Stimulated activated CD4-positive, alpha-beta T cell treated with anti-CD3 and anti-CD28 coated beads, Interleukin-2, amount 100 ng/mL, for 48 hours (primary cell): ENCODE measurements around the gene HECA.
"Not testable (repeated sequence)": the region's sequence is repeated elsewhere in the genome, so short reads cannot be mapped to it uniquely, and the experiment has no call there.

Experiments
- DNase-seq, 2 donors: peaks; one replicate each; pipeline ENCODE4 v3.0.0-alpha.2; 2020

HECA gene

DNA sequence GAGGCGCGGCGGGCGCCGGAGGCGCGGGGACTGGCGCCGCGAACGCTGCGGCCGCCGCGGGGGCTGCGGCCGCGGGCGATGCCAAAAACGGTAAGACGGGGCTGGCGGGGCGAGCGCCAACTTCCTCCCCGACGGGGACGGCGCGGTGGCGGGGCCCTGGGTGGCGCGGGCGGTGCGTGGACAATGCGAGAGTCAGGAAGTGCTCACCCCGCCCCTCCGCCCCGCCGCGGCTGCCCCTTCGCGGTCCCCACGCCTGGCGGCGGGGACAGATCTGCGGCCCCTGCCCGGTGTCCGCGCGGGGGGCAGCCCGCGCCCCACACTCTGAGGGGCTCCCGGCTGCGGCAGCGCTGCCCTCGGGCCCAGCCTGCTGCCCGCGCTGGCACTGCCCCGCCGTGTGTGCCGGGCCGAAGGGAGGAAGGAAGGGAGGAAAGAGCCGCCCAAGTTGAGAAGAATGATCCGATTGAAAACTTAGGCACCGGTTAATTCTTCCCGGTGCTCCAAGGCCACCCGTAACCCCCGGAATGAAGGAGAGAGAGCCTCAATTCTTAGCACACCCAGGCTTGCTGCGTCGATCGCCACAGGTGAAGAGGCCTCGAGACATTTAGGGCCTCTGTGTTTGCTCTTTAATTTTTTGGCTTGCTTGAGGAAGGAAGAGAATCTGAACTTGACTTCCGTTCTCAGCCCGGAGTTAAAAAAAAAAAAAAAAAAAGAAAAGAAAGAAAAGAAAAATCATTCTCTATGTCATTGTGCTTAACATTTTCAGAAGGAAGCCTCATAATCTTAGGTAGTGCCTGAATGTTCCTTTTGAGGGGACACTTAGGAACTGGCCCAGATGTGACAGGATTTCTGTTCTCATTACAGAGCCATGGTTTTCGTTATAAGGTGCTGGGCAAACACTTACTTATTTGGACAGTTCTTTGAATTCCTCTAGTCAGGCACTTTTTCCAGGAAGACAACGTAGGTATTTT, 982 bp downstream of the HECA start:
- peak in 1 of 2 donors; percentile 46 for DNase-seq

DNA sequence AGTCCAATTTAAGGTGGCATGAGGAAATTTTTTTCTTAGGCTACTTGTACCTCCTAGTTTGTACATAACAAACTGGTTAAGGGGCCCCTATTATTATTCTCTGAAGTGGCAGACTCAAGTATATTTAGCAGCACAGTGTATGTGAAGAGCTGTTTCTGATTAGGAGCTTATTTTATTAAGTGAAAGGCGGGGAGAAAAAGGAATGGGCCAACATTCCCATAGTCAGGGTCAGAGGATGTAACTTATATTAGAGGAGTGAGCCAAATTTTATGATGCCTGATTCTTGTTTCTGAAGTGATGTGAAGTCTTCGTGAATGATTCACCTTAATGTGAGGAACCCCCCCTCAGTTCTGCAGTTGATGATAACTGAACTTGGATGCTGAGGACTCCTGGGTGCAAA, 2.8 kb downstream of the HECA start:
- DNase-seq: no peak

DNA sequence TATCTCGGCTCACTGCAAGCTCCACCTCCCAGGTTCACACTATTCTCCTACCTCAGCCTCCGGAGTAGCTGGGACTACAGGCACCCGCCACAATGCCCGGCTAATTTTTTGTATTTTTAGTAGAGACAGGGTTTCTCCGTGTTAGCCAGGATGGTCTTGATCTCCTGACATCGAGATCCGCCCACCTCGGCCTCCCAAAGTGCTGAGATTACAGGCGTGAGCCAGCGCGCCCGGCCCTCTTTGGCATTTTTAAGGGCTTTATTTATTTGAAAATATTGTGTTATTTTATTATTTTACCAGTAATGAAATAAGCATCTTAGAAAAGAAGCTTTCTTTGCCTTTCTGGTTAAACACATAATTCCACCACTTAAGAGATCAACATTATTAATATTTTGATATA, 6.0 kb downstream of the HECA start:
- DNase-seq: not testable (repeated sequence)

DNA sequence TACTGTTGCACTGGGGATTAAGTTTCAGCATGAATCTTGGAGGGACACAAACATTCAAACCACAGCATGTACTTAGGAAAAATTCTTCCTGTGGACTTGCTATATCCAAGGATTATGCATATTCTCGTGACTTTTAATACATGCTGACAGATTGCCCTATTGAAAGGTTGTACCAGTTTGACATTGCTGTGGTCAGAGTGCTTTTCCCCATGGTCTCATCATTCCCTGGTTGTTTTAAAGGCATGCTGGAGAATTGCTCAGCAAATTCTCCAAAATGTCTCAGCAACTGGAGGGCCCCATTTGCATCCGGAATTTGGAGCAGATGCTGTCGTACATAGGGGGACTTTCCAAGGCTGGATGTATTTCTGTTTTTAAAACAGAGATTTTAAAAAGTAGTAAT, 7.4 kb downstream of the HECA start:
- DNase-seq: no peak

DNA sequence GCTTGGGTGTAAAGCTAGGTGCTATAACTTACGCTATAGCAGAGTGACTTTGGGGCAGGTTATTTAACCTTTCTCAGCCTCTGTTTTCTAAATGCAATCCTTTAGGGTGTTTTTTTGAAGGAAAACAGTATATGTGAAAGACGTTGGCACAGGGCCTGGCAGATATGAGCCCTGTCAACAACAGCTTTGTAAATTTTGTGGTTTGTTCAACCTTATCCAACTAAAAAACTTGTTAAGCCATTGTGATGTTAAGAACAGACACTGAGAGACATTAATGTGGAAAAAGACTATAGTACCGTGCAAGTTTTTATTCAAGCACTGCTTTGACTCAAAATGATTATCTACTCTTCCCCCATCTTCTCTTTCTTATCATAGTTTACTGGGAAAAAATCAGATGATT, 8.2 kb downstream of the HECA start:
- no peak for DNase-seq

DNA sequence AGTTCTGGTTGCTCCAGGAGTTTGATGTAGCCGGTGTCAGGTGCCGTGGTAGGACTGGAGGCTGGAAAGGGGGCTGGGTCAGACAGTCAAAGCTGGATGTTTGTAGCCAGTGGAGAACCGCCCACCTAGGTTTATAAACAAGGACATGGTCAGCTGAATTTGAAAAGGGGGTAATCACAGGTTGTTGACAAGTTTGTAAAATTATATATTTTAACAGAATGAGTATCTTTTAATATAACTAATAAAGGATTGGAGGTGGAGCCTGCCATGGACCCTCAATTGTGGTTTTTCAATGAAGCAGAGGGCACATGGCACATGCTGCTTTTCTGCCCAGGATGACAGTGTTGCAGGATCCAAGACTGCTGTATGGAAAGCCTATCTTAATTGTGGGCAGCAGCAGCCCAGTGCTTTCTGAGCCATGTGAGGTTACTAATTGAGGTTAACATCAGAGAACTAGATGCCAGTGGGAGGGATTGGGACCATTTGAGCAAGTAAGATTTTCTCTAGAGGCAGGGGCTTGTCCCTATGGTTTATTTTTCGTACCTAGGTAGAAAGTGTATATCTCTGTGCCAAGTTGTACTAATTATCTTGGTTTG, 9.7 kb downstream of the HECA start:
- DNase-seq: no peak

DNA sequence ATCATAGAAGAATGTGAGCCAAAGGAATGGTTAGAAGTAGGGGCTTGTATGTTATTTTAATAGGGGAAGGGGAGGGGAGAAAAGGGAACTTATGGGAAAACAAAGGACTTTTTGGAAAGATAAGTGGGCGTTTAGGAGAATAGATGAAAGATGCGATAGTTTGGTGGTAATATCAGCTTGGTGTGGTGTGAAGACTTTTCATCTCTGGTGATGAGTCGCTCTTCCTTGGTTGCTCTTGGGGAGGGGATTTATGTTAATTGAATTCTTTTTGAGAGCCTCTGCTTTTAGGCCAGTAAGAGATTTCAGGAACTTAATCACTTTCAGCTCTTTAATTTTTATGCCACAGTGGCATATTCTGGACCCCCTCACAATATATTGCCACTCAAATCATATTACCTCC, 10.8 kb downstream of the HECA start:
- no peak for DNase-seq

DNA sequence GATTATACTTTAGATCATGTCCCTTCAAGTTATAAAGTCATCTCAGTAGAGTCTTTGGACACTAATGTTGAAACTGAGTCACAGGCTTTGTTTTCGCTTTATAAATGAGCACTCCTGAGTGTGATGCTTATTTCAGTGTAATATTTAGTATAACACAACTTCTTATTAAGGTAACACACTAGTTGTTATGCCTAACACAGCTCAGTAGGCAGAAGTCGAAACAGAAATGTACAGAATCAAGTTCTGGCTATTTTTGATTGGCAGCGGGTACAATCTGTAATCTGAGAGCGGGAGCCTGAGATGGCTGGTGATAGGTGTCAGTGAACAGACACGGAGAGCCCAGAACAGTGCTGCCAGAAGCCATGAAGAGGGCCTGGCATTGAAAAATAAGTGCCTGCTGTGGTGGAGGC, 11.4 kb downstream of the HECA start:
- no peak for DNase-seq

DNA sequence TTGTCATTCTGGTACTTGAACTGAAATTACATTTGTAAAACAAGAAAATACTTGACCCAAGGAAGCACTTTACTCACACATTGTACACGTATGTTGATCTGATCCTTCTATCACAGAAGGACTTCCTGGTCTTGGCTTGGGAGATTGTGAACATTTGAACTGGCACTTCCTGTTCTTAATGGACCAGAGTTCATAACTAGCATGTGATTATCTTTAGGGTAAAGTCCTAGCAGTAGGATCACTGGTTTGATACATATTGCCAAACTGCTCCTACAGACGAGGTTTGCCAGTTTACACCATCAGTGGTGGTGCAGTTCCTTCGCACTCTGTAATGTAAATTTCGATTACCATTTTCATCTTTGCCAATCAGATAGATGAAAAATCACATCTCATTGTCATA, 12.7 kb downstream of the HECA start:
- no peak for DNase-seq

DNA sequence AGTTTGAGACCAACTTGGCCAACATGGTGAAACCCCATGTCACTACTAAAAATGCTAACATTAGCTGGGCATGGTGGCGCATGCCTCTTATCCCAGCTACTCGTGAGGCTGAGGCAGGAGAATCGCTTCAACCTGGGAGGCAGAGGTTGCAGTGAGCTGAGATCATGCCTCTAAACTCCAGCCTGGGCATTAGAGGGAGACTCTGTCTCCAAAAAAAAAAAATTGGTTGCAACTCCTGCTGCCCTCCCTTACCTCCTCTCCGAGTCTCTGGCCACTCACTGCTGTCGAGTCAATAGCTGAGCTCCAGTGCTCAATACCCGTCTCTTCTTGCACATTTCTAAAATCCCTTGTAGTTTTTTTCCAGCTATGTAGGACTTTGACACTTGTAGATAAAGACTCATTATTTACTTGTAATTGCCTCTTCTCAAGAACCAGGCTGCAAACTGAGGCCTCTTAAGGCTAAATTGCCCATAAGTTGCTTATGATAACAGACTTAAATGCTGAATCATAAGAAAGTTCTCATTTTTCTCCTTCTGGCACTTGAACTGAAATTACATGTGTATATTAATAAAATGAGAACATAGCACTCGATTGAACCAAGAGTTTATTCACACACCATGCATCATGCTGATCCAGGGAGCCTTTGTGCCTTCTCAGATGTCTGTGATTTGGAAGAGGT, 13.8 kb downstream of the HECA start:
- DNase-seq: no peak

DNA sequence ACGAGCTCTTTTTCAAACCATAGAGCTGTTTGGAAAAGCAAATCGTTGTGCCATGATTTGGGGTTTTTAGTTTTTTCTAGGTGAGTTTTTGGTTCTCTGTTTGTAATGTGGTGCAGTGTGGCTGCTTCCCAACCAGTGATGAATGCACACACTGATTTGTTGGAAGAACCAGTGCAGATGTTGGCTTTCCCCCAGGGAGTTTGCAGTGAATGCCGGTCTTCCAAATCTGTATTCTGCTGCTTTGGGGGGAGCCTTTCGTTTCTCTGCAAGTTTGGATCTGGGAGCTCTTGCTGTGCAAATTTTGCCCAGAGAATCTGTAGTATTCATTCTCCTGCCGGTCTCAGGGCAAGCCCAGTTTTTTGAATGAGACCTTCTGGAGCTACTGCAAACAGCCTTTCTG, 14.5 kb downstream of the HECA start:
- DNase-seq: no peak

DNA sequence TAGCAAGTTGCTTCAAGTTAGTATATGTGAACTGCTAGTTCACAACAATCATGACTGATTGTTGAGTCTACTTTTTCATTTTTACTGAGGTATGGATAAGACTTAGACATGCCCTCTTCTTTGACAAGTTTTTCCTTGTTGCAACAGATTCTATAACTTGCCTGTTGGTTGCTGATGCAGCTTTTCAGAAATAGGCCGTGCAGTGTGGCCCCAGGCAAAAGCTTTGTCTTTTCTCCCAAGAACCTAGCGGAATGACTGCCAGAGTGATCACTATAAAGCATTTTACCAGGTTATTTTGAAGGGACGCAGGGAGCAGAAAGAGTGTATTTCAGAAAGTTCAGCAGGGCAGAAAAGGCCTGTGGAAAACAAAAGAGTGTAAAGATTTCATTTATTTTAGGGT, 16.0 kb downstream of the HECA start:
- DNase-seq: no peak

DNA sequence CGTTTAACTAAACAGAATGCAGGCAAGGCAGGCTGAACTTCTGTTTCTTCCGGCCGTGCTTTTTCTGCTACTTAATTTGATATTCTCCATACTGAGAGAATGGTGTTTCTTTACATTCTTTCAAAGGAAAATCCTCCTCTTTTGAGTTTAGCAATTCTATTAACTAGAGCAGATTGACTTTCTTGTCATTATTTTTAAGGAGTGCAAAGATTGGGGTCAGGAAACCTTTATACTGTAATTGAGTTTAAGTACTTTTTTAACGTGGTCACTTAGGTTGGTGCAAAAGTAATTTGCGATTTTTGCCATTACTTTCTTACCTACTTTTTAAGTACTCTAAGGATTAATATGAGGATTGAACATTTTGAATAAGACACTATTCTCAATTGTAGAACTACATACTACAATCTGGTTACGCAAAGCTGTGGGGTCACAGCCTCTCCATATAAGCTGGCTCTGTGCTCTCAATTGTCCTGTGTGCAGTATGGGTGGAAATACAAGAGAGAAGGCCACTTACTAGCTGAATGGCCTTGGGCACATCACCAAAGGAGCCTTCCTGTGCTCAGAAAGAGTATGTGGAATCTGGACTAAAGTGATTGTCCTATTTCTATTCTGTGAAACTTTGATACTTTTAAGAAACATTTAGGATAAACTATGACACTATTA, 16.7 kb downstream of the HECA start:
- DNase-seq: no peak

DNA sequence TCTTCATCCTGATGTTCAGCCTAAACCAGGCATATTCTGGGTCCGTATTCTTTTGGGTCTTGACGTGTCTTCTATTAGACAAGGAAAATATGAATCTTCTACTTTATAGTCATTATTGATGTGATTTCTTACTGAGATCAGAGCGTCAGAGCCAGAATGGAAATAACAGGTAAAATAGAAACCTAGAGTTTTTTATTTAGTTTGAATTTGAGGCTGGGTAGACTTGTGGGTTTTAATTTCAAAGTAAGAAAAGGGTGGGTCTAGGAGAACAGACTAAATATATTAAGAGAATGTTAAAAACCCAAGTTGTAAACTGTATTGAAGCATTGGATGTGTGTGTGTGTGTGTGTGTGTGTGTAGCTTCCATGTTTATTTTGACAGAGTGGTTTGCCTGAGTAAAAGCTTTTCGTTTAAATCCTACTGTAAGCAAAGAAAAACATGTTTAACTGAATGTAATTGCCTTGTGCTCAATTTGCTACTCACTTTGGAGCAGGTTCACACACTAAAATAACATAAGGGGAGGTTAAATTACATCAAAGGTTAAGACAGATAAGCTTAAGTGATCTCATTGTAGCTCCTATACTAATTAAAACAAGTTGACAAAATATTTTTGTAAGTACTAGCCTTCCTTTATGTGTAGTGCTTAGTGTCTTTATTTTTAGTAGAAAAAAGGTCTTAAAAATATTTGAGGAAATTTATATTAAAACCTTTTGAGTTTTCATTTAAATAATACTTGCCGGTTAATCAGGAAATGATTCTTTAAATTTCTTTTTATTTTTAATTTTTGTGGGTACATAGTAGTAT, 17.4 kb downstream of the HECA start:
- DNase-seq: no peak

DNA sequence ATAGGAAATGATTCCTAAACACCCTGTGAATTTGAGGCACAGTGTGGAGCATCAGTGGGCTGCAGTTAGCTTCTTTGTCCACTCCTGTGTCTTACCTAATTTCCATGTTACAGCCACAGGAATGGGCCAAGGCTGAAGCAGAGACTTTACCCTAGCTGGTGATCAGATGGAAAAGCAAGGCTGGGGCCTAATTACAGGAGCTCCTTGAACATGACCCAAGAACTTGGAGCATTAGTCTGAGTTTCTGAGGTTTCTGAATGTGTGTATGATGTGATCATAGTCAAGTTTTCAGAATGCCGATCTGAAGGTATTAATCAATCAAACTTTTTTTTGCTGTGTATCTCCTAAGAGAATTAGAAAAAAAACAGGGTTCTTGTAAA, 18.0 kb downstream of the HECA start:
- DNase-seq: no peak

DNA sequence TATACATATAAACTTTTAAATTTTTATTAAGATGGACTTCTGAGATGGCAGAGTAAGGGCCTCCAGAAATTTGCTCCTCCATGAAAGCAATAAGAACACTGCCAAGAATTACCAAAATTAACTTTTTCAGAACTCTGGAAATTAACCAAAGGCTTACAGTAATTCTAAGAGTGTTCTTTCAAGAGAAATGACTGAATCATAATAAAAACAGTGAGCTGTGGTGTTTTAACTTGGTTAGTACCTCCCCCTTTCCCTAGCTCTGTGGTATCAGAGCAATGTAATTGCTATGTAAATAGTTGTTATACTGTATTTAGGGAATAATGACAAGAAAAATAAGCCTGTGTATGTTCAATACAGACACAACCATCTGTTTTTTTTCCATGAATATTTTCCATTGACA, 19.0 kb downstream of the HECA start:
- no peak for DNase-seq

DNA sequence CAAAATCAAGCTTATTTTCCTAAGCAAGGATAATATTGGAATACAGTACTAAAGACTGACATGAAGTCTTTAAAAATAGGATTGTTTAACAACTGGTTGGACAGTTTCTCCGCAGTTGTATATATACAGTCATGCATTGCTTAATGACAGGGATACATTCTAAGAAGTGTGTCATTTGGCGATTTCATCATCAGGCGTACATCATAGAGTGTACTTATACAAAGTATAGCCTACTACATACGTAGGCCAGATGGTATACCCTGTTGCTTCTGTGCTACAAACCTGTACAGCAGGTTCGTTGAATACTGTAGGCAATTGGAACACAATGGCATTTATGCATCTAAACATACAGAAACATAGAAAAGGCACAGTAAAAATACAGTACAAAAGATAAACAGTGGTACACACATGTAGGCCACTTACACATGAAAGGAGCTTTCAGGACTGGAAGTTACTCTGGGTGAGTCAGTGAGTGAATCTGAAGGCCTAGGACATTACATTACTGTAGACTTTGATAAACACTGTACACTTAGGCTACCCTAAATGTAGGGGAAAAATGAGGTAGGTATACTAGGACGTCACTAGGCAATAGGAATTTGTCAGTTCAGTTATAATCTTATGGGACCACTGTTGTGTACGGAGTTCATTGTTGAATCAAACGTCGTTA, 20.1 kb downstream of the HECA start:
- no peak for DNase-seq

DNA sequence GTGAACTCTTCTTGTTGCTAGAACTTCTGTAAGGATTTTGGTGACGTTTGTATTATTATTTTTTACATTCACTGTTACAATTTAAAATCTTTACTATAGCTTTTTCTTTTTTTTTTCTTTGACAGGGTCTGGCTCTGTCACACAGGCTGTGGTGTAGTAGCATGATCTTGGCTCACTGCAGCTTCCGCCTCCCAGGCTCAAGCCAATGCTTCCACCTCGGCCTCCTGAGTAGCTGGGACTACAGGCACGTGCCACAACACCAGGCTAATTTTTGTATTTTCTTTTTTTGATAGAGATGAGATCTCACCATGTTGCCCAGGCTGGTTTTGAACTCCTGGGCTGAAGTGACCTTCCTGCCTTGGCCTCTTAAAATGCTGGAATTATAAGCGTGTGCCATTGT, 21.2 kb downstream of the HECA start:
- DNase-seq: no peak

DNA sequence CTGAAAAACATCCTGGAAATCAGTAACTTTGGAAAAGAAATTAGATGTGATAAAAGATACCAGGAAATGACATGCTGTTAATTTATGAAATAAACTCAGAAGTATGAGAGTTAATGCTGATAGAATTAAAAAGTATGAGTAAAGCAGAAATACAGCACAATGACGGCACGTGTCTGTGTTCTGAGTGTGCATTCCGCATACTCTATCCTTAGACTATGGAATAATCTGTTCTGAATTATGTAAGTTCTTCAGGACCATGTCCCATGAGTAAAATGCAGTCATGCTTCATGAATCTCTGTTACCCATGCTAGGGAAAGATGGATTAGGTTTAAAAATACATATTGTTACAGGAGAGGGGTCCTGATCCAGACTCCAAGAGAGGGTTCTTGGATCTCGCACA, 21.7 kb downstream of the HECA start:
- no peak for DNase-seq

DNA sequence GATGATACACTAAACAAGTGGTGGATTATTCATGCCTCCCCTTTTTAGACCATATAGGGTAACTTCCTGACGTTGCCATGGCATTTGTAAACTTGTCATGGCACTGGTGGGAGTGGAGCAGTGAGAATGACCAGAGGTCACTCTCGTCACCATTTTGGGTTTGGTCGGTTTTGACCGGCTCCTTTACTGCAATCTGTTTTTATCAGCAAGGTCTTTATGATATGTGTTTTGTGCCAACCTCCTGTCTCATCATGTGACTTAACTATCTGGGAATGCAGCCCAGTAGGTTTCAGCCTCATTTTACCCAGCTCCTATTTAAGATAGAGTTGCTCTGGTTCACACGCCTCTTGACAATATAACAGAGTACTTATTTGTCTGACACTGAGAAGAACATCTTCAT, 22.2 kb downstream of the HECA start:
- DNase-seq: not testable (repeated sequence)

DNA sequence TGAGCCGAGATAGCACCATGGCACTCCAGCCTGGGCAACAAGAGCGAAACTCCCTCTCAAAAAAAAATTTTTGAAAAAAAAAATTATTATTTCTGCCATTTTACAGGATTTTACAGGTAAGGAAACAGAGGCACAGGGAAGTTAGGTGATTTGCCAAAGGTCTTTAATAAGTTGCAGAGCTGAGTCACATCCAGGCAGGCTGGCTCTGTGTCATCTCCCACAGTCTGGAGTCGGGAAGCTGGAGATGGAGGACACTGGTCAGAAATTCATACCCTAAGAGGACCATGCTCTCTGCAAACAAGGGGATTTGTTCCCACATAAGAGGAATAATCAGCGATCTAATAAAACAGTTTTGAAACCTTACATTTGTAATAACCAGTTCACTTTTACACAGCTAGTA, 24.1 kb downstream of the HECA start:
- DNase-seq: no peak

DNA sequence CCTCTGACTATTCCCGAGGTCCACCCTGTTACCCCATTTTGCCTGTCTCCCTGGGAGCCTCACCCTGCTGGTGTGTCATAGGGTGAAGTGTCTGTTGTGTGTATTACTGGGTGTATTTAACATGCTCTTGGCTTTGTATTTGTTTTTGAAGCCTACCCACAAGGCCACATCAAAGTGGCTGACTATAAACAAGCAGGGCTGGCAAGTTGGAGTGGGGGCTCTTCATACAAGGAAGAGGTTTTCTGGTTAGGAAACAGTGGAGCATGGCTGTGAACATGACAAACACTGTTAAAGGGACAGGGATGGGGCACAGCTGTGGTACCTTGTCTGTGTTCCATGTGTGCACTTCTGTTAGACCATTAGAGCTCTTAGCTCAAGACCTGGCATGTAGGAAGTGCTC, 26.3 kb downstream of the HECA start:
- DNase-seq: no peak
